ENCODE measurements around the gene LASP1.
A peak's percentile ranks its signal among the peaks of the same experiment; 100 is the strongest.
"Not testable (repeated sequence)": the region's sequence is repeated elsewhere in the genome, so short reads cannot be mapped to it uniquely, and the experiment has no call there.

LASP1 gene

GRCh38 chr17:38930782-38931181 lies 60.9 kb downstream of the LASP1 start:
- DNase-seq (ENCODE audit: low read depth, low spot score), result not testable (repeated sequence)

- not testable (repeated sequence) for DNase-seq (ENCODE audit: low read depth, low spot score)
These were observed 64.1 kb downstream of the LASP1 start for GRCh38 chr17:38933962-38934361.

GRCh38 chr17:38939987-38940386 lies 70.1 kb downstream of the LASP1 start:
- no peak for DNase-seq (ENCODE audit: low read depth, low spot score)

- no peak for DNase-seq (ENCODE audit: low read depth, low spot score)
These were observed 70.5 kb downstream of the LASP1 start for GRCh38 chr17:38940404-38940803.

- no peak for DNase-seq (ENCODE audit: low read depth, low spot score)
These were observed 73.0 kb downstream of the LASP1 start for GRCh38 chr17:38942696-38943334.

GRCh38 chr17:38943607-38944006 lies 73.7 kb downstream of the LASP1 start:
- no peak for DNase-seq (ENCODE audit: low read depth, low spot score)

- DNase-seq (ENCODE audit: low read depth, low spot score), result no peak
These were observed 77.3 kb downstream of the LASP1 start for GRCh38 chr17:38947189-38947588.

- DNase-seq (ENCODE audit: low read depth, low spot score), result not testable (repeated sequence)
These were observed 83.9 kb downstream of the LASP1 start for GRCh38 chr17:38953800-38954199.

GRCh38 chr17:38958326-38958725 lies 88.5 kb downstream of the LASP1 start:
- DNase-seq (ENCODE audit: low read depth, low spot score), result no peak

- peak; percentile 46 for DNase-seq (ENCODE audit: low read depth, low spot score)
These were observed 88.9 kb downstream of the LASP1 start for GRCh38 chr17:38958756-38959155.

GRCh38 chr17:38959508-38959907 lies 89.7 kb downstream of the LASP1 start:
- no peak for DNase-seq (ENCODE audit: low read depth, low spot score)

- no peak for DNase-seq (ENCODE audit: low read depth, low spot score)
These were observed 90.5 kb downstream of the LASP1 start for GRCh38 chr17:38960402-38960801.

- DNase-seq (ENCODE audit: low read depth, low spot score), result no peak
These were observed 91.6 kb downstream of the LASP1 start for GRCh38 chr17:38961413-38961812.

- peak; percentile 86 for DNase-seq (ENCODE audit: low read depth, low spot score)
These were observed 97.5 kb downstream of the LASP1 start, which contains the start of gene FBXO47 for GRCh38 chr17:38967290-38967738. TSS of gene FBXO47 (minus strand) at chr17:38967403. CDS start at chr17:38963025, 4,378 bp downstream.

GRCh38 chr17:38969281-38969680 lies 99.4 kb downstream of the LASP1 start:
- DNase-seq (ENCODE audit: low read depth, low spot score), result no peak

GRCh38 chr17:38970128-38970527 lies 100.3 kb downstream of the LASP1 start:
- no peak for DNase-seq (ENCODE audit: low read depth, low spot score)

- DNase-seq (ENCODE audit: low read depth, low spot score), result no peak
These were observed 100.9 kb downstream of the LASP1 start for GRCh38 chr17:38970804-38971203.
